ENCODE measurements around the gene CADPS2.

Gene CADPS2

DNA sequence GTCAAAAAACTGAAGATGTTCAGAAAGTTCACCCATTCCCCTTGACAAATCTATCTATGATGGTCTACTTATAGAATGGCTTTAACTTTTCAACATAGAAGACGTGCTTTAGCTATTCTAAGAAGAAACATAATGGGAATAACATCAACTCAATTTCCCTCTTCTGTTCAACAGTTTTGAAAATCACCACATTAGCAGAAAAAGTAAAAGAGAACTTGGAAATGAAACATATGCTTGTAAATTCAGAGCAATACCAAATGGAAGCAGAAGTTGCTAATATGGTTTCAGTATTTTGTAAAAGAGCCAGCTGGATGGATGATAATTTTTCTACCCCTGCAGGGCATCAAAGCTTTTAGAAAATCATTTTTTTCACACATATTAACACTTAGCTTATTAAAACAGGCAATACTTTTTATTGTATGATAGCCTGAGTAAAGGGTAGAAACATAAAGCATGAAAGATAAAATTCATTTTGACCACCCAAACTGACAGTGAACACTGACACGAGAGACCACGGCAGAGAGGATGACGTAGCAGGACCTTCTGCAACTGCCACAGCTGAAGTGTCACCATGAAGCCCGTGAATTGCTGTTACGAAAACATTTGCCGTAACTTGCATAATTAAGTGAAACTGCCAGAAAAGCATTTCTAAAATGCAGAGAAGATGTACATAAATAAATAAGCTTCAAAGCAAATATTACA lies 542.5 kb downstream of the CADPS2 start:
- no peak for DNase-seq

DNA sequence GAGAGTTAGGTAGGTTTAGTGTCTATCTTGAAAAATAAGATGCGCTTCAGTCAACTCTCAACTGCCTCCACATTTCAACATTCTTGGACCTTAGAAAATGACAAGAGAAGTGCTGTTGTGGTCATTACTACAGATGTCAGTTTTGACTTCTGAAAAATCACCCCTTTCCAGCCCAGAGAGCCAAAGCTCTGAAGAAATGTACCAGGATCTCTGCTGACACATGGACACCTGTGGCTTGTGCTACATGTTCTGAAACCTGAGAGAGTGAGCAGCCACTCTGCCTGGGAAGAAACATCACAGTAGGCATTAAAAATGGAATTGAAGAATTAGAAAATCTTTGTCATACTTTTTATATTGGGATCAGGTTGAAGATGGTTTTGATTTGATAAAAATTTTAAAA lies 545.8 kb downstream of the CADPS2 start:
- no peak for DNase-seq

DNA sequence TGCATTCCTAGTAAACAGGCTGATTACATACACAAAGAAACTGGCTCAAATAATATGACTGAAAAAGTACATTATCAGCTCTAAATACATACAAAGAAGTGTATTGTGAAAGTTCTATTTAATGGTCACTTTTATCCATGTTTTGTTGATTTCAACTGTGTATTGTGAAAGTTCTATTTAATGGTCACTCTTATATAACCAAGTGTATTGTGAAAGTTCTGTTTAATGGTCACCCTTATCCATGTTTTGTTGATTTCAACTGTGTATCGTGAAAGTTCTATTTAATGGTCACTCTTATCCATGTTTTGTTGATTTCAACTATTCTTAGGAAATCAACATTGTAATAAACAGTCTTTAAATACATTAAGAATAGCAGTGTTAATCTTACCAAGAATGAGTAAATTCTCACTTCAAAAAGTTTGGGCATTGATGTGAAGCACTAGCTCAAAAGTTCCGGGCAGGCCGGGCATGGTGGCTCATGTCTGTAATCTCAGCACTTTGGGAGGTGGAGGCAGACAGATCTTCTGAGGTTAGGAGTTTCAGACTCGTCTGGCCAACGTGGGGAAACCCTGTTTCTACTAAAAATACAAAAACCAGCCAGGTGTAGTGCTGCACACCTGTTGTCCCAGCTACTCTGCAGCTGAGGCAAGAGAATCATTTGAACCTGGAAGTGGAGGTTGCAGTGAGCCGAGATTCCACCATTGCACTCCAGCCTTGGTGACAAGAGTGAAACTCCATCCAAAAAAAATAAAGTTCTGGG lies 546.9 kb downstream of the CADPS2 start:
- DNase-seq: no peak

DNA sequence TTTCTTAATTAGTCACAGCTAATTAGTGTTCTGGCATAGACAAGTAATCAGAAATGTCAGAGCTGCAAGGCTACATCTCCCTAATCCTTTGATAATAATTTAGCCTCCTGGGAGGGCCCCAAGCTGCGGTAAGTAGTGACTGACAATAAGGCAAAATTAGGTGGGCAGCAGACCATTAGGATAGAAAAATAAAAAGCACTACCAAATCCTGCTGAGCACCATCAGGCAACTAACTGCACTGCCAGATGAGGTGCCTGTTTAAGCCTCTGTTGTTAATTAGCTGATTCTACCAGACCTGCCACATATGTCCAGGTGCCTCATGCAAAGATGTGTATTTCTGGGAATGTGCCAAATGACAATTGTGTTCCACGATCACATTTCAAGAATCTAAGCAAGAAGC lies 549.2 kb downstream of the CADPS2 start:
- peak; percentile 81 for DNase-seq

DNA sequence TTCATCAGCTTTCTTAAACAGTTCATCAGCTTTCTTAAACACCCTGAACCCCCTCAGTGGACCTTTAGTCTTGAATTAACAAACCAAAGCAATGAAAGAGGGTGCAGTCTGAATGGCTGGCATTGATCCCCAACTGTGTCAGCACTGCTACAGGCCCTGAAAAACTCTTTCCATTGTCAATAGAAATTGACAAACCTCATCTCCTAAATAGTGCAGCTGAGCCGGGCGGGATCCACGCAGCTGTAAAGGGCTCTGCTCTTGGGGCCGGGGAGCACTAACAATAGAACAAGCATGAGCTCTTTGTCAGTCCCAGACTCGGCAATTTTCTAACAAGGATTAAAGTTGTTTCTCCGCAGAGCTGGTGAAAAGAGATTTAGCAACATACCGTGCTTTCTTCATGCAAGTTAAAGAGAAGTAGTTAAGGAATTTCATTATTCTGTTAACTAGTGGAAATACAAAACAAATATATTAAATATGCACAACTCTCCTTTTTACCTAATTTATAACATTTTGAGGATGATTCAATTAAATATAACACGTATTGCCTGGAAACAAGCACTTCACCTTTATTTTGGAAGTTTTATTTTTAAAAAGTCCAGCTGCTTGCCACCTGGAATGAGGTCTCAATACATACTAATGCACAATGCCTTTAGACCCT lies 557.0 kb downstream of the CADPS2 start:
- DNase-seq: no peak

DNA sequence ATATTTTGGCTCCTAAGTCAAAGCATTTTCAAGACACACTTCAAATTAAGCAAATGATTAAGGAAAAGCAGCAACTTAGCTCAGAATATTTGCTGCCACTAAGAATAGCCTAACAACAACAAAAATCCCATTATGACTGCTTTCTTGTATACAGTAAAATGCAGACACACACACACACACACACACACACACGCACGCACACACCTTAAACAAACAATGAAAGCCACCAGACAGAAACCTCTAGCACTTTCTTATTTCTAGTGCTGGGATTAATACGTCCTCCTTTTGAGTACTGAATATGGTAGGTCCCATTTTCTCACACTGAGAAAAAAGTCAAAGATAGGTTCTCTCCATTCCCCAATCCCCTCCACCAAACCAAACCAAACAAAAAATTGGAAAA lies 558.3 kb downstream of the CADPS2 start:
- DNase-seq: no peak

DNA sequence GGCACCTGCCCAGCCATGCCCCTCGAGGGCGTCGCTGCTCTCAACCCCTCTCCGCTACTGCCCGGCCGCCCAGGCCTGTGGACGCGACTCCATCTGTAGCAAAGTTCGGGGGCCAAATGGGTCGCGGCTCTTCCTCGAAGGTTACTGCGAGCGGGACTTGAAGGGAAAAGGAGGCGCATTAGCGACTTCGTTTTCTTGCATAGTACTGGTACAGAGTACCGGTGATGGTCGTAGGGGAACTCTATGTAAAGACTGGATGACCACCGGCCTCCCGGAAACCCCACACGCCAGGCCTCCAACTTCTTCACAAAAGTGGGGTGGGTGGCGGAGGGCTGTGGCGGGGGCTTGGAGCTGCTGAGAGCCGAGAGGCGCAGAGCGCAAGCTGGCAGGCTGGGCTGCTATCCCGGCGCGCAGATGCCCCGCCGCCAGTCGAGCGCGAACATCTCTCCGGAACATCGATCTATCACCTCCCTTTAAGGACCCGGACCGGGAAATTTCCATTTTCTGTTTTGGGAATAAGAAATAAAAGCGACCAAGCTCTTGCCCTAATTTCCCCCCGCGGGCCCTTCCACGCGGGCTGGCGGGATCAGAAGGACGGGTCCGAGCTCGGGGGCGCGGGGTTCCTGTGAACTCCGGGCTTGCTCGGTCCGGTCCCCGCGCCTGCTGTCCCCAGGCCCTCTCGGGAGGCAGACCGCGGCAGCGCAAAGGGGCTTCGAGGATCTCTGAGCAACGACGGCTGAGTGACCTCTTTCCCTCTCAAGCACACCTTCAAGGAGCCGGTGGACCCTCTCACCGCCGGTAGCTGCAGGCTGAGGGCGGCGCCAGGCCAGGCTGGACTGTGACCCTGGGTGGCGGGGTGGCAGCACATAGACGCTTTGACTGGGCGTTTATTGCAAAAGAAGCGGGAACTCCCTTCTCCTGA lies 569.5 kb downstream of the CADPS2 start:
- DNase-seq: no peak

DNA sequence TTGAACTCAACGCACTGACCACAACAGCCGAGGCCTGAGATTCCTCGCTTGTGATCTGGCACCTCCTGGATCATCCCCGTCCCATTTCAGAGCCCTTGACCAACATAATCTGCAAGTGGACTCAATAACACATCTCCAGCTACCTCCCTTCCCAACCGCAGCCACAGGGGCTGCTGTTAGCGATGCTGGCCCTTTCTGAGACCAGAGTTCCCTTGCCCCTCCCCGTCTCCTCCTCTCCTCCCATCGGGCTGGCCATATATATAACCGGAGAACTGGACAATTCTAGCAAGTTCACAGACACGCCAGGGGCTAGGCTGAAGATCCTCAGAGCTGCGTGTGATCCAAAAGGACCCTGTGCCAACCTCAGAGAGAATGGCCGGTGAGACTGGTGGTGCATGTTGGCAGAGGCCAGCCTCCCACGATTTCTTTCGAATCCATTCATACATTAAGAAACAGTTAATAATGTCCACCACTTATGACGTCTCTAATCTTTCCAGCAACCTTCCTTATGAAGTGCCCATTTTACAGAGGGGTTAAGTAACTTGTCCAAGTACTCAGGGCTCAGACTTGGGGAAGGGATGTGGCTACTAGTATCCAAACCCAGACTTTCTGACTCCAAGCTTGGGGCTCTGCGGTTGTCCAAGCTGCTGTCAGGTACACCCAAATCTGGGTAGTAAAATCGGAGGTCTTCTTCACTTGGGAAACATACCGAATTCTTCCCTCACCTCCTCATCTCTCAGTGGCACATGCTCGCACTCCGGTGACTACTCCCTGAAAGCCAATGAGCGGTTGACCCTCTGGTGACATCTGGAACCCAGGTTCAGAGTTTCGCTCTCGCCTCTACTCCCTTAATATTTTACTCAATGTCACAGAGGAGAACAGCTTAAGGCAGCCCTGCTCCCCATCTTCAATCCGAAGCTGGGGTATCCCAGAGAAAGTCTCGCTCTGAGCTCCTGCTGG lies 570.5 kb downstream of the CADPS2 start:
- DNase-seq: no peak

DNA sequence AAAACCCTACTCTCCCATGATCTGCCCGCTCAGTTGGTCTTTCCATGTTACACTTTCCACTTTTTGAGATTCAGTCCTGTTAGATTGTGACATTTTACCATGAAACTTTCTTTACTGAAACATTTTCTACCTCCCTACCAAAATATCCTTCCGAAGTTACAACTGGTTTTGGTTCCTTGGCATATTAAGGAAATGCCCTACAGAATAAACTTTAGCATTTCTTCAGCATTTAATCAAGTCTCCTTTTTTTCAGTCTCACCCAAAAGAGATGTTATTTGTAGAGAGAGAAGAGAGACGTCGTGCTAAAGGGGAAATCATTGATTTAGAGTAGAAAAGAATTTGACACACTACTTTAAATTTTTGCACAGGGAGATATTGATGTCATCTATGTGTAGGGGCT lies 572.0 kb downstream of the CADPS2 start:
- no peak for DNase-seq

DNA sequence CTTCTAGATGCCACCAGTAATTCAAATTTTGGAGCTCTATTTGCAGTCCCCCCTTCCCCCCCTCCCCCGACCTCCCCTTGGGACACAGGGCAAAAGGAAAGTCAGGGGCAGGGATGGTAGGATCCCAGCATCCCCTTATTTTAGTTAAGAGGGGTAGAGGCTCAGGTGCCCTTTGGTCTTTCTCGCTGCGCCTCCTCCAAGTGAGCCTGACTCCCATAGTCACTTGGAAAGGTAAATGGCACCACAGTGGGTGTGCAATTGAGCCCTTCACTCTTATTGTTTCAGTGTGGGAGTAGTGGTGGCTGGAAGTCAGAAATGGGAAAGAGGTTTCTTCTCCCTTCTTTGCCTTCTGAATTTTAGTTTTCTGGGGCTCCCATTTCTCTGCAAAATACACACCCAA lies 573.5 kb downstream of the CADPS2 start:
- DNase-seq: no peak

DNA sequence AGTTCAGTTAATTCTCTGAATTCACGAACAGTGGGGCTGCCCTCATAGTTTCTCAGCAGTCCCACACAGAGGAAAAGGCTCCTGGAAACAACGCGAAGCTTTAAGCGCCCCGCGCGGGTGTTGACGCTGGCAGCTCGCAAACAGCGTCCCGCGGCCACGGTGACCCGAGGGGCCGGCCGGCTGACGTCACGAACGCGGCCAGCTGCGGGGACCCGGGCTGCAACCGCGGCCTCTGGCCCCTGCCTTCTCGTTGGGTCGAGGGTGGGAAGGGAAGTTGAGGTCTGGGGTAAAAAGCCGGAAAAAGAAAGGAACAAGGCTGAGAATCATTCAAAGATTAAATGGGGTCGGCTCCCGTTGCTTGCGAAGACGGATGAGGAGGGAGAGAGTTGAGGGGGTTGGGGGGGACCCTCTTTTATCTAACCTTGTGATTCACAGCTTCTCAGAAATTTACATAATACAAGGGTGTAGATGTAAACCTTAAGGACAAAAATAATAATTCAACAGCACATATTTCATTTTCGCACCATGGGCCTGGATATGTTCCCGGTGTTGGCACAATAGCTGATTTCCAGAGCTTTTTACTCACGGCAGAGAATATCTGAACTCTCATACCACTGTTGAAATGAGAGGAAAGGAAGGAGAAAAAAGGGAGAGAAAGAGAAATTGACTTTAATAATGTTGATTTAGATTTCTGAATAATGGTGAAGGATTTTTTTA lies 574.4 kb downstream of the CADPS2 start:
- no peak for DNase-seq

DNA sequence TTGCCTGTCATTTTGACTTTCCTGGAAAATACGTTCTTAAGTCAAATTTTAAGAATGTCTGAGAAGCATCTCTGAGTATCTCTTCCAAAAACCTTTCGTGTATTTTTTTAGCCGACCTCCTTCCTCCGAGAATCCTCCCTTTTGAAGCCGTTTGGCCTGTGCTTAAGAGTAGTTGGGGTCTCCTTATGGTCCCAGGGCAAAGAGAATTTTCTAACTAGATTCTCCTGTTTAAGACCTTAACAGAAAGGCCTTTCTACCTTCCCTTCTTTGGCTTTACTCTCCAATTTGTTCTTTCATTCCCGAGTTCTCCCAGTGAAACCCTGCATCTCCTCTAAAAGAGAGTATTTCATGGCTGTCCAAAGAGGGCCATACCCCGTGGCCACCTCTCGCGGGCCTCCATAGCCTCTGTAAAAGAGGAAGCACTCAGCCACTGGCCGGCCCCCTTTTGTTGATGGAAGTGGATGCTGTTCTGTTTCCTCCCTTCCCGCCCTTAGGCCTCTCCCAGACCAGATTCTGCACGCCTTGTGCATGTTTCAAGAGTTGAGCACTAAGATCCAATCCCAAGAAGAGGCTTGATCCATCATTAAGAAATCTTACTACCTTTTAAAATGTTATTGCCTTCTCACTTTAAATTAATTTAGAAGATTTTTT lies 575.1 kb downstream of the CADPS2 start:
- DNase-seq: no peak

DNA sequence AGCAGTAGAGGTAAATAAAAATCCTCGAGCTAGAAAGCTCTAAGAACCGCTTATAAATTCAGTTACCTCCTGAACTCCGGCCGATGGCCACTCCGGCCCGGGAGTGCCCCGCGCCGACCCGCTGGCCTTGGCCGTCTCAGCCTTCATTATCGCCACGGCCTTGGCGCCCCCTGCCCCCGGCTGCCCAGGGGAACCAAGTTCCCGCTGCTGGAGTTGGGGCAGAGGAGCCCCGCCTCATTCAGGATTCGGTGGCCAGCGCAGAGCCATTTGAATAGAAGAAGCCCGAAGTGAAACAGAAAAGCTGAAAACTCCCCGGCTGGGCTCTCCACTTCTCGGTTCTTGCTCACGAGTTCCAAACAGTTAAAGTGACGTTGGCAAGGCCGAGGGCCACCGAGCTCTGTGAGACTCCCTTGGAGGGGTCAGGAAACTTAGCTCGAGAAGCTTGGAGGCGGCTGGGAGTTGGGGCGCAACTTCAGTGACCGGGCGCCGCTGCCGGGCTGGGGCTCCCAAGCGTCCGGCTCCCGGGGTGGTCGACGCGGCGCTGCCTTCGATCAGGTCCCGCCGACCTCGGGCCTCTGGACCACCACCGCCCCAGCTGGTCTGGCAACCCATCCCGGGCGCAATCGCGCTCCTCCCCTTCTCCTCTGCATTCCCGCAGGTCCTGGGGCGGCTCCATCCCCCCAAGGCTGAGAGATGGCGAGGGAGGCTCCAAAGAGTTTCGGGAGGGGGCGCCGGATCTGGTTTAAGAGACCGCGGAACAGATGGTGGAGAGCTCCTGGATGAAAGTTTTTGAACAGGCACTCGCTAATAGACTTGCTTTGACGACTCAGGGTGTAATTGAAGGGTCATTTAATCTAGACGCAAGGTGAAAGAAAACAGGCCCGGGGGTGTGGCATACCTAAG lies 575.9 kb downstream of the CADPS2 start:
- no peak for DNase-seq

DNA sequence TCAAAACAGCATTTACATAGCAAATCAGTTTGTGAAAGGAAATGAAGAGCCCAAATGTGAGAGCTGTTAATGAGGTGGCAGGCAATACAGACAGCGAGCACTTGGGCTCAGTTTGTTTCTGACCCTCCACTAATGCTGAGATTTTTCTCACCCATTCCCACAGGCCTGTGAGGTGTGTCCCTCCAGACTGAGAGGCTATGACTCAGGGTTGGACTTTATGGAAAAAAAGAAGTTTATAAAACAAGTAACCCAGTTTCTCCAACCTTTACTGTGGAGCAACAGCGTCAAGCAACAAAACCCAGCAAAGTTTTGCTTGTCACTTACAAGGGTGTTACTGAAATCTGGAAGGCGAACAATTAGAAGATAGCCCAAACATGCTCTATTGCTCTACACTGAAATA lies 576.8 kb downstream of the CADPS2 start:
- no peak for DNase-seq

DNA sequence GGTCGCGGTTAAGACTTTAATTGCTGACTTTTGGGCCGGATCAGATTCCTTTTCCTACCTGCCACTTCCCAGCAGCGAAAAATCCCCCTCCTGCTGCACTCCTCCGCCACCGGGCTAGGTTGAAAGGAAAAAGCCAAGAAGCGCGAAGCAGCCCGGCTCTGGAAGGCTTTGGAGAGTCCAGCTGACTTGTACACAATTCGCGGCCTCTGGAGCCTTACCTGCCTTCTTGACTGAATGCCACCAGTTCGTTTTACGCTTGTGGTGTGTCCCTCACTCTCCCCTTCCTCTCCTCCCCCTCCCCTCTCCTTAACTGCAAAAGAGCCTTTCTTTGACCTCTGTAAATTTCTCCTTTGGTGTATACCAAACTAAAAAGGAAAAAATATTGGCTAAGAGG lies 579.0 kb downstream of the CADPS2 start:
- peak; percentile 48 for DNase-seq

DNA sequence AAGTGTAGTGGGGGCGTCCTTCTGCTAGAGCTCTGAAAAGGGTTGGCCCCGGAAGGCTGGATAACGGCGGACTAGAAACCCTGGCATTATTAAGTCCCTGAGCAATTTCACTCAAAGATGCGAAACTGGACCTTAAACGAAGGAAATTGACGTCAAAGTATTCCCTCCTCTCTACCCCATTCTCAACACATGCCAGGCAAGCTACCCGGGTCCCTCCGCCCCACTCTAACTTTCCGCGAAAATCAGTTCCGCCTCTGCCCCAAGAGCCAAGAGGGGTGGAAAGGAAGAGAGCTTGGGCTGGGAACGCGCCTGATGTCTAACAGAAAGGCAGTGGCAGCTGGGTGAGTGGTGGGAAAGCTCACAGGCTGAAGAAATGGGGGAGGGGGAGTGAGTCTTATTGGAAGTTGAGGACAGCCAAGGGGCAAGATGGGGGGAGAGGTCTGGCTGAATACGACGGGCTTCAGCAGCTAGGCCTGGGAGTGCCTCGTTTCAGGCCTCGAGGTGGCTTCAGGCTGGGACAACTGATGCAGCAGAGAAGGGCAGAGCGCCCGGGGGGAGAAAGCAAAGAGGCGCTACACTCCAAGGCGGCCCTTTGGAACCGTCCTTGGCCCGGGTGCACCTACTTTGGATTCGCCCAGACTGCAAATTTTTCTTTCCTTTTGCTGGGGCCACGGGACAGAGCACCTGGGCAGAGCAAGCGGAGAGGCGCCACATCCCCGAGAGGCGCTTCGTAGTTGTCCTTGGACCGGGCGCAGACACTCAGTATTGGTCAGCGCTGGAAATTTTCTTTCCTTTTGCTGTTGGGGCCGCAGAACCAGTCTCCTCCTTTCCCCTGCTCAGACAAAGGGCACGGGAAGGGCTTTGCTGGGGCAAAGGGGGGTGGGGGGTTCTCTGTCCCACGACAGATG lies 579.7 kb downstream of the CADPS2 start:
- DNase-seq: peak; percentile 39

DNA sequence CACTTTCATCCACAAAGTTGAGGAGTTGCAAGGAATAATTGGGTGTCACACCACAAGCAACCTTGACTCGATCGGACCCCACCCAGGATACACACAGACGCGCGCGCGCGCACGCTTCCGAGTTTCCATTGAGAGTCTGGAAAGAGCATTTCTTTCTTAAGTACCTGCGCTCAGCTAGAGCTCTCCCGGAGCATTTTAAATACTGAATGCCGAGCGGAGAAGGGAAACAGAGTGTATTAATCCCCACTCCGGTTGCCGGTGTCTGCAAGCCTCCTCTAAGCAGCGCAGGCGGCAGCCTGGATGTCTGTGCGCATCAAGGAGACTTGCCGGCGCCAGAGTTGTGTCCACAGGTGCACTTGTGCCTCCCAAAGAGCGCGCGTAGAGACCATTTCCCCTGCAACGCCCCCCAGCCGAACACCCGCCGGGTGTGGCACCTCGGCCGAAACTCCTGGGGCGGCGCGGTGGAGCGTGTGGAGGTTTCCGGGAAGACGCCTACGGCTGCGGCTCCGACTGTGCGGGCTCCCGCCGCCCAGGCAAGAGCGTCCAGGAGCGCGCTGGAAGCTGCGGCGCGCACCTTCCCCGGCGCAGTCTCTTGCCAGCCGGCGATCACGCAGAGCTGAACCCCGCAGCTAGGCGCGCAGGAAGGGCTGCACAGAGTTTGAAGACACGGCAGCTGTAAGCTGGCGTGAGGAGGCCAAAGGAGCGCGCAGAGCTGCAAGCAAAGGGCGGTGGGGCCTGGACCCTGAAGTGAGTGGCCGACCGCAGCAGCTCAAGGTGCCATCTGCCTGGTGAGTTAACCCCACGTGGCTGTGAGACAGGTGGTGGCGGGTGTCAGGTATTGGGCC lies 580.6 kb downstream of the CADPS2 start:
- DNase-seq: peak; percentile 65

All from NCI-H2171 (cell line).